OCI-LY7 (cell line): ENCODE measurements around the gene CACNA2D4. TPM values are rescaled to one million over a fixed set of nuclear protein-coding genes. Genes with fewer than 3 reads are reported as not detected.

Experiments
- BruUV-seq: library from RNA; stranded (reverse); fragments of 400-500 nt; replicated peaks from 2 replicates; lab custom pipeline; 2021; lab: Mats Ljungman, UMichigan
- CTCF ChIA-PET: fragments of 300-600 bp; sonication (Branson Sonifier 250); formaldehyde crosslinking; loops from one replicate; lab custom pipeline; 2022; ENCODE audit warnings: antibody characterized with exemption; ENCODE audit not compliant: unreplicated experiment; lab: Charles Lee
- POLR2A ChIA-PET: fragments of 300-600 bp; sonication (Branson Sonifier 250); formaldehyde crosslinking; loops from one replicate; lab custom pipeline; 2022; ENCODE audit warnings: antibody characterized with exemption; lab: Charles Lee
- DNase-seq: peaks from one replicate; pipeline ENCODE4 v3.0.0-alpha.2; 2015; ENCODE audit warnings: low spot score
- H2AFZ ChIP-seq: fragments of 200-600 bp; sonication (generic), shearing (Covaris generic); 2 replicates; pipeline ENCODE4 v1.6.1; 2014; ENCODE audit warnings: mild to moderate bottlenecking, antibody characterized with exemption, low read length, moderate library complexity
- H3K27ac ChIP-seq: fragments of 200-600 bp; sonication (generic); 2 replicates; pipeline ENCODE4 v1.5.1; 2014; ENCODE audit warnings: mixed run types, low read depth, mild to moderate bottlenecking, moderate library complexity, low read length, inconsistent platforms; ENCODE audit not compliant: poor library complexity, severe bottlenecking
- H3K36me3 ChIP-seq: fragments of 200-600 bp; sonication (generic); 2 replicates; pipeline ENCODE4 v1.6.1; 2014; ENCODE audit warnings: mild to moderate bottlenecking, antibody characterized with exemption, low read length, moderate library complexity, mixed read lengths; ENCODE audit not compliant: insufficient read depth
- H3K4me1 ChIP-seq: fragments of 200-600 bp; sonication (generic); 2 replicates; pipeline ENCODE4 v1.5.1; 2014; ENCODE audit warnings: mild to moderate bottlenecking, low read length; ENCODE audit not compliant: insufficient read depth, poor library complexity, severe bottlenecking
- H3K4me2 ChIP-seq: fragments of 200-600 bp; sonication (generic); 2 replicates; pipeline ENCODE4 v1.6.1; 2014; ENCODE audit warnings: mild to moderate bottlenecking, low read length
- H3K4me3 ChIP-seq: fragments of 200-600 bp; sonication (generic); 2 replicates; pipeline ENCODE4 v1.5.1; 2014; ENCODE audit warnings: mild to moderate bottlenecking, low read depth, low read length; ENCODE audit not compliant: poor library complexity, severe bottlenecking
- H3K79me2 ChIP-seq: fragments of 200-600 bp; sonication (generic); 2 replicates; pipeline ENCODE4 v1.6.1; 2016; ENCODE audit warnings: low read depth, mild to moderate bottlenecking, low read length, moderate library complexity, mixed read lengths; ENCODE audit not compliant: insufficient read depth
- H3K9me2 ChIP-seq: fragments of 200-600 bp; sonication (generic); 2 replicates; pipeline ENCODE4 v1.6.1; 2016; ENCODE audit warnings: mild to moderate bottlenecking, low read length, mixed read lengths; ENCODE audit not compliant: insufficient read depth
- H3K9me3 ChIP-seq: fragments of 200-600 bp; sonication (generic); 2 replicates; pipeline ENCODE4 v1.6.1; 2014; ENCODE audit warnings: mild to moderate bottlenecking, mixed run types, low read length, mixed read lengths
- H4K20me1 ChIP-seq: fragments of 200-600 bp; sonication (generic); 2 replicates; pipeline ENCODE4 v1.6.1; 2014; ENCODE audit warnings: mild to moderate bottlenecking, antibody characterized with exemption, low read length, moderate library complexity, mixed read lengths; ENCODE audit not compliant: insufficient read depth
- EZH2phosphoT487 ChIP-seq: fragments of 200-600 bp; sonication (generic); IDR thresholded peaks from 2 replicates; pipeline ENCODE4 v1.6.1; 2018; ENCODE audit warnings: low read depth, borderline replicate concordance, mild to moderate bottlenecking, mixed run types, antibody characterized with exemption, low read length, moderate library complexity, mixed read lengths
- intact Hi-C: fragments of 100-400 bp; cut with micrococcal nuclease; formaldehyde crosslinking; loops from one replicate; pipeline ENCODE4 v1.10.0; 2022; ENCODE audit not compliant: unreplicated experiment
- total RNA-seq, 2 experiments: library from RNA; depleted of rRNA in 1 of 2; stranded (reverse); fragments of >200 nt in 1 of 2; shearing (Covaris generic) in 1 of 2; gene quantifications; 2 replicates each; pipeline ENCODE4 v1.2.3, GENCODE V29; 2014 to 2022
- TF ChIP-seq, protein P1 (sequence below): fragments of 200-600 bp; sonication (generic); conservative IDR thresholded peaks from 2 replicates; pipeline ENCODE4 v1.5.1; 2014; ENCODE audit warnings: mild to moderate bottlenecking, antibody characterized with exemption, low read length, moderate library complexity, mixed read lengths

The CACNA2D4 gene
- total RNA-seq, 2 experiments from 2014 or later, result 0.13 TPM; not detected in 1

DNA sequence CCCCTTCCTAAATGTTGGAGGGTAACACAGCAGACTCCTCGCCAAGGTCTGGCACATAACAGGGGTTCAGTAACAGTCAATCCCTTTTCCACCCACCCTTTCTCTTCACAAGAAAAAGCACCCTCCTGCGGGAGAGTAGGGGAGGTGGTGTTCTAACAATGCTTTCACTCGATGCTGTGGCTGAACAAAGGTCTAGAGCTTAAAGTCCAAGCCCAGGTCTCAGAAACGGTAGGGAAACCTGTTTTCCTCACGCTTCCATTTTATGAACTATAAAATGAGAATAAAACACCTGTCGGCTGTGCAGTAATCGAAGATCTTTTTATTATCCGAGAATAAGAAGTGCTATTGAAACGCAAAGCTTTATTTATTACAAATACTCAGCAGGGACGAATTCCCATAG is 20.9 kb upstream of the CACNA2D4 start:
- H3K36me3 ChIP-seq, result peaks cover 3% of the 10 kb centered on the region; the same call in 1 of the 2 replicates
- no peaks in the 10 kb centered on the region for H3K79me2 ChIP-seq
- no peaks in the 10 kb centered on the region for H3K4me1 ChIP-seq
- DNase-seq, result no peak
- H3K4me2 ChIP-seq, result no peak overlapping the region
- no TSS peak for BruUV-seq
- no peak overlapping the region for H3K4me3 ChIP-seq
- intact Hi-C loops, result no loop called here
- CTCF ChIA-PET, result interaction anchor here (0.8 to 1.5 kb wide), 7 partner anchors 10 to 307 kb away, joined by 3 to 8 read pairs (median 3); no protein-coding TSS in a partner anchor
- TF ChIP-seq, protein P1, sequence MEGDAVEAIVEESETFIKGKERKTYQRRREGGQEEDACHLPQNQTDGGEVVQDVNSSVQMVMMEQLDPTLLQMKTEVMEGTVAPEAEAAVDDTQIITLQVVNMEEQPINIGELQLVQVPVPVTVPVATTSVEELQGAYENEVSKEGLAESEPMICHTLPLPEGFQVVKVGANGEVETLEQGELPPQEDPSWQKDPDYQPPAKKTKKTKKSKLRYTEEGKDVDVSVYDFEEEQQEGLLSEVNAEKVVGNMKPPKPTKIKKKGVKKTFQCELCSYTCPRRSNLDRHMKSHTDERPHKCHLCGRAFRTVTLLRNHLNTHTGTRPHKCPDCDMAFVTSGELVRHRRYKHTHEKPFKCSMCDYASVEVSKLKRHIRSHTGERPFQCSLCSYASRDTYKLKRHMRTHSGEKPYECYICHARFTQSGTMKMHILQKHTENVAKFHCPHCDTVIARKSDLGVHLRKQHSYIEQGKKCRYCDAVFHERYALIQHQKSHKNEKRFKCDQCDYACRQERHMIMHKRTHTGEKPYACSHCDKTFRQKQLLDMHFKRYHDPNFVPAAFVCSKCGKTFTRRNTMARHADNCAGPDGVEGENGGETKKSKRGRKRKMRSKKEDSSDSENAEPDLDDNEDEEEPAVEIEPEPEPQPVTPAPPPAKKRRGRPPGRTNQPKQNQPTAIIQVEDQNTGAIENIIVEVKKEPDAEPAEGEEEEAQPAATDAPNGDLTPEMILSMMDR, result no peak
- TF ChIP-seq EZH2phosphoT487, result no peak
- H2AFZ ChIP-seq, result no peak overlapping the region
- H3K27ac ChIP-seq, result no peak overlapping the region
- POLR2A ChIA-PET, result interaction anchor here (0.7 to 0.8 kb wide), 2 partner anchors 9 to 14 kb away, joined by 3 to 6 read pairs; no protein-coding TSS in a partner anchor
- no peaks in the 10 kb centered on the region for H3K9me3 ChIP-seq
- no peaks in the 10 kb centered on the region; the same call in 1 of the 2 replicates for H4K20me1 ChIP-seq
- no peaks in the 10 kb centered on the region for H3K9me2 ChIP-seq

DNA sequence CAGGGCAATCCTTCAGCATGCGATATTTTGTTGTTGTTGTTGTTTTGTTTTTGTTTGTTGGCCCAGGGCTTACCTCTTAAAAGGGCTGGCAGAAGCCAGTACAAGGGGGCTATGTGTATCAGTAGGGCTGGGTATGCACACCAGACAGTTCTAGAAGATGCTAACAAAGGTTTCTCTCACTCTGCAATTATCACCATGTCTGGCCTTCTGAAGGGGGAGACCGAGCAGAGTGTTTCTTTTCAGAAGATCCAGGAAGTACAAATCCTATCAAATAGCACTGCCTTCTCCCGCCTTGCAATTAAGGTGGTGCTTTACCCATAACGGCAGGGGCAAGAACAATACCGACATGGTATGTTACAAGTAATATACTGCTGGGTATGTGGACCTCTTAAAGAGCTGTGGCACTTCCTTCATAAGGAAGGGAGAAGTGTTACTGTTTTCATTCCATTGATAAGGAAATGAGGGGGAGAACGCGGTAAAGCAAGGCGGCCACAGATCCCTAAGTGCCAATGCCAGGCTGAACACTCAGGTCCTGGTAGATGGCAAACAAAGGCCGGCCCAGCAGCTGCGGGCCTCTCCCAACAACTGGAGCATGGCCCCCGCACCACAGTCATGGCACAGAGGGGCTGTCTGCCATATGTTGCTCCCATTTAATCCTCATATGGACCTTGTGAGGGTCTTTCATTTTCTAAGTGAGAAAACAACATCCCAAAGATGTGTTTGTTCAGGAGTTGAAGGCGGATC is 19.2 kb upstream of the CACNA2D4 start:
- peaks cover 3% of the 10 kb centered on the region; the same call in 1 of the 2 replicates for H3K36me3 ChIP-seq
- ChIA-PET POLR2A (no interaction called here), CTCF (no interaction called here)
- H3K4me2 ChIP-seq, result no peak overlapping the region
- no peak overlapping the region for H2AFZ ChIP-seq
- no TSS peak for BruUV-seq
- H4K20me1 ChIP-seq, result no peaks in the 10 kb centered on the region; the same call in 1 of the 2 replicates
- no peak for DNase-seq
- TF ChIP-seq, protein P1, result no peak
- TF ChIP-seq EZH2phosphoT487, result no peak
- no peaks in the 10 kb centered on the region for H3K9me2 ChIP-seq
- no peaks in the 10 kb centered on the region for H3K9me3 ChIP-seq
- no peaks in the 10 kb centered on the region for H3K79me2 ChIP-seq
- no peak overlapping the region for H3K27ac ChIP-seq
- peaks cover 9% of the 10 kb centered on the region for H3K4me1 ChIP-seq
- no peak overlapping the region for H3K4me3 ChIP-seq
- intact Hi-C loops, result no loop called here
